Natural killer cell (primary cell): ENCODE data around the gene HAUS7. TPM values are rescaled to one million over a fixed set of nuclear protein-coding genes. Genes with fewer than 3 reads are reported as not detected.

Experiments
- ATAC-seq, 3 donors: fragments of 150-1000 bp in 2 of 3; fragments of 200-7000 bp in 1 of 3; cut with Tn5 transposase; 1 replicate in 1 of 3; 2 replicates in 2 of 3; pipeline ENCODE4 v1.10.0; 2021; ENCODE audit warnings: mild to moderate bottlenecking in 2 of 3, moderate library complexity in 2 of 3
- DNase-seq, 2 donors: peaks; one replicate each; pipeline versions ENCODE4 v3.0.0 to v3.0.0-alpha.2; 2013 to 2021; ENCODE audit warnings: mixed read lengths in 1 of 2
- H3K27ac ChIP-seq: one replicate; pipeline ENCODE4 v1.5.1; 2013; ENCODE audit warnings: mild to moderate bottlenecking, low read length
- H3K27me3 ChIP-seq: one replicate; pipeline ENCODE4 v1.6.1; 2013; ENCODE audit warnings: low read length; ENCODE audit not compliant: control insufficient read depth, insufficient read depth
- H3K36me3 ChIP-seq: one replicate; pipeline ENCODE4 v1.6.1; 2013; ENCODE audit warnings: low read length; ENCODE audit not compliant: control insufficient read depth, insufficient read depth
- H3K4me1 ChIP-seq: one replicate; pipeline ENCODE4 v1.6.1; 2013; ENCODE audit warnings: low read length; ENCODE audit not compliant: control insufficient read depth, insufficient read depth
- H3K4me3 ChIP-seq: one replicate; pipeline ENCODE4 v1.5.1; 2013; ENCODE audit warnings: low read length
- H3K9me3 ChIP-seq: one replicate; pipeline ENCODE4 v1.6.1; 2013; ENCODE audit warnings: low read length; ENCODE audit not compliant: control insufficient read depth, insufficient read depth
- H3K27ac Mint-ChIP-seq, 2 donors: one replicate each; pipeline ENCODE4 v1.8.0; 2022; ENCODE audit warnings: mild to moderate bottlenecking in 2 of 2, mixed read lengths in 2 of 2, moderate library complexity in 1 of 2
- H3K27me3 Mint-ChIP-seq, 2 donors: one replicate each; pipeline ENCODE4 v1.8.0; 2022; ENCODE audit warnings: low read depth in 2 of 2, mixed read lengths in 2 of 2
- H3K36me3 Mint-ChIP-seq: one replicate; pipeline ENCODE4 v1.8.0; 2022; ENCODE audit warnings: mixed read lengths
- H3K4me1 Mint-ChIP-seq, 2 donors: one replicate each; pipeline ENCODE4 v1.8.0; 2022; ENCODE audit warnings: mixed read lengths in 2 of 2
- H3K4me3 Mint-ChIP-seq: one replicate; pipeline ENCODE4 v1.8.0; 2022; ENCODE audit warnings: mild to moderate bottlenecking, moderate library complexity, mixed read lengths
- H3K9me3 Mint-ChIP-seq, 2 donors: one replicate each; pipeline ENCODE4 v1.8.0; 2022; ENCODE audit warnings: mixed read lengths in 2 of 2
- CTCF ChIP-seq: fragments of 200-600 bp; IDR thresholded peaks from one replicate; pipeline ENCODE4 v1.8.0; 2022; ENCODE audit warnings: antibody characterized with exemption
- WGBS: methylation state at CpG from one replicate; pipeline ENCODE4 v1.1.7; 2013; ENCODE audit warnings: missing lambda C conversion rate; ENCODE audit not compliant: insufficient coverage; 5-methylcytosine and 5-hydroxymethylcytosine counted together
- intact Hi-C: fragments of 100-400 bp; cut with micrococcal nuclease; formaldehyde crosslinking; loops from one replicate; pipeline ENCODE4 v1.14.2; 2022
- total RNA-seq, 4 donors: library from RNA; stranded (reverse); fragments of 120-200 nt in 1 of 4; gene quantifications; one replicate each; pipeline versions ENCODE4 v1.2.3 to v1.2.4, GENCODE V29; 2013 to 2022

The HAUS7 gene
- total RNA-seq, 3 donors from 2014 or later (not counting 1 experiment from before 2014, with no cell fraction given): 27.4 to 33.1 (median 31.9) TPM

GRCh38 chrX:153482376-153483015, 12.1 kb upstream of the HAUS7 start:
- Mint-ChIP-seq H3K4me1 (no peaks in the 10 kb centered on the region), H3K9me3 (no peaks in the 10 kb centered on the region), H3K27ac (no peak overlapping the region), H3K27me3 (no peaks in the 10 kb centered on the region), H3K4me3 (no peak overlapping the region), H3K36me3 (no peaks in the 10 kb centered on the region)
- Histone ChIP-seq H3K9me3 (no peaks in the 10 kb centered on the region), H3K27ac (no peak overlapping the region), H3K36me3 (no peaks in the 10 kb centered on the region), H3K27me3 (no peaks in the 10 kb centered on the region), H3K4me3 (no peak overlapping the region), H3K4me1 (no peaks in the 10 kb centered on the region)
- 90% methylated on average over 19 of the region's 23 CpGs for WGBS
- no peak for TF ChIP-seq CTCF
- intact Hi-C loops: no loop called here
- DNase-seq (no peak), ATAC-seq (no peak)

GRCh38 chrX:153481043-153481442, 10.7 kb upstream of the HAUS7 start:
- no peaks in the 10 kb centered on the region for H3K4me1 Mint-ChIP-seq
- WGBS: 96% methylated on average over 10 of the region's 13 CpGs
- Histone ChIP-seq H3K9me3 (no peaks in the 10 kb centered on the region), H3K36me3 (no peaks in the 10 kb centered on the region), H3K27me3 (no peaks in the 10 kb centered on the region), H3K4me1 (no peaks in the 10 kb centered on the region), H3K27ac (no peak overlapping the region), H3K4me3 (no peak overlapping the region)
- H3K4me3 Mint-ChIP-seq: no peak overlapping the region
- no peaks in the 10 kb centered on the region for H3K27me3 Mint-ChIP-seq
- DNase-seq (no peak), ATAC-seq (no peak)
- no peaks in the 10 kb centered on the region for H3K36me3 Mint-ChIP-seq
- intact Hi-C loops: no loop called here
- no peak overlapping the region for H3K27ac Mint-ChIP-seq
- H3K9me3 Mint-ChIP-seq: no peaks in the 10 kb centered on the region
- no peak for TF ChIP-seq CTCF

- Mint-ChIP-seq H3K4me3 (no peak overlapping the region), H3K27me3 (no peaks in the 10 kb centered on the region), H3K9me3 (no peaks in the 10 kb centered on the region), H3K4me1 (no peaks in the 10 kb centered on the region), H3K36me3 (no peaks in the 10 kb centered on the region), H3K27ac (no peak overlapping the region)
- Histone ChIP-seq H3K4me3 (no peak overlapping the region), H3K27me3 (no peaks in the 10 kb centered on the region), H3K27ac (no peak overlapping the region), H3K4me1 (peaks cover 13% of the 10 kb centered on the region), H3K36me3 (no peaks in the 10 kb centered on the region), H3K9me3 (no peaks in the 10 kb centered on the region)
- WGBS: 93% methylated on average over 15 of the region's 16 CpGs
- TF ChIP-seq CTCF: no peak
- intact Hi-C loops: no loop called here
- ATAC-seq (no peak), DNase-seq (no peak)
Measured at GRCh38 chrX:153478746-153479145, 8.4 kb upstream of the HAUS7 start.

- WGBS: 91% methylated on average over 9 of the region's 9 CpGs
- H3K4me3 ChIP-seq: no peak overlapping the region
- H3K4me1 Mint-ChIP-seq: no peaks in the 10 kb centered on the region
- no peaks in the 10 kb centered on the region for H3K27me3 Mint-ChIP-seq
- peaks cover 13% of the 10 kb centered on the region for H3K4me1 ChIP-seq
- H3K27ac ChIP-seq: no peak overlapping the region
- H3K9me3 Mint-ChIP-seq: no peaks in the 10 kb centered on the region
- no peak for TF ChIP-seq CTCF
- H3K36me3 ChIP-seq: no peaks in the 10 kb centered on the region
- no peaks in the 10 kb centered on the region for H3K36me3 Mint-ChIP-seq
- no peaks in the 10 kb centered on the region for H3K9me3 ChIP-seq
- no peak overlapping the region for H3K4me3 Mint-ChIP-seq
- ATAC-seq: no peak
- H3K27me3 ChIP-seq: no peaks in the 10 kb centered on the region
- intact Hi-C loops: no loop called here
- DNase-seq: no peak
- no peak overlapping the region for H3K27ac Mint-ChIP-seq
Measured at GRCh38 chrX:153477901-153478300, 7.5 kb upstream of the HAUS7 start.
